ENCODE results near the gene GNAZ.
"Not testable (repeated sequence)": the region's sequence is repeated elsewhere in the genome, so short reads cannot be mapped to it uniquely, and the experiment has no call there.

Gene GNAZ

GRCh38 chr22:23070418-23071229 is at the start of gene GNAZ:
Gene GNAZ, plus strand, starts transcription at chr22:23070519. Its CDS starts 25,177 bp downstream, at chr22:23095696.
- DNase-seq (ENCODE audit: extremely low read depth in 1 of 2, low read depth in 1 of 2), result no peak

GRCh38 chr22:23020659-23021293 is 49.5 kb upstream of the GNAZ start:
- no peak for DNase-seq (ENCODE audit: extremely low read depth in 1 of 2, low read depth in 1 of 2)

- DNase-seq (ENCODE audit: extremely low read depth in 1 of 2, low read depth in 1 of 2), result not testable (repeated sequence)
Observed at GRCh38 chr22:23021660-23022353, 48.5 kb upstream of the GNAZ start.

- DNase-seq (ENCODE audit: extremely low read depth in 1 of 2, low read depth in 1 of 2), result no peak
Observed at GRCh38 chr22:23023294-23023693, 47.0 kb upstream of the GNAZ start.

- DNase-seq (ENCODE audit: extremely low read depth in 1 of 2, low read depth in 1 of 2), result no peak
Observed at GRCh38 chr22:23026777-23027176, 43.5 kb upstream of the GNAZ start.

GRCh38 chr22:23027849-23028248 is 42.5 kb upstream of the GNAZ start:
- not testable (repeated sequence) for DNase-seq (ENCODE audit: extremely low read depth in 1 of 2, low read depth in 1 of 2)

- DNase-seq (ENCODE audit: extremely low read depth in 1 of 2, low read depth in 1 of 2), result no peak
Observed at GRCh38 chr22:23029521-23030228, 40.6 kb upstream of the GNAZ start.

- no peak for DNase-seq (ENCODE audit: extremely low read depth in 1 of 2, low read depth in 1 of 2)
Observed at GRCh38 chr22:23031381-23031780, 38.9 kb upstream of the GNAZ start.

GRCh38 chr22:23031786-23032185 is 38.5 kb upstream of the GNAZ start:
- DNase-seq (ENCODE audit: extremely low read depth in 1 of 2, low read depth in 1 of 2), result no peak

GRCh38 chr22:23032658-23033057 is 37.7 kb upstream of the GNAZ start:
- no peak for DNase-seq (ENCODE audit: extremely low read depth in 1 of 2, low read depth in 1 of 2)

GRCh38 chr22:23033116-23033905 is 37.0 kb upstream of the GNAZ start:
- no peak for DNase-seq (ENCODE audit: extremely low read depth in 1 of 2, low read depth in 1 of 2)

- DNase-seq (ENCODE audit: extremely low read depth in 1 of 2, low read depth in 1 of 2), result no peak
Observed at GRCh38 chr22:23034621-23035556, 35.4 kb upstream of the GNAZ start.

GRCh38 chr22:23035557-23036277 is 34.6 kb upstream of the GNAZ start:
- DNase-seq (ENCODE audit: extremely low read depth in 1 of 2, low read depth in 1 of 2), result no peak

- DNase-seq (ENCODE audit: extremely low read depth in 1 of 2, low read depth in 1 of 2), result no peak
Observed at GRCh38 chr22:23036684-23037428, 33.5 kb upstream of the GNAZ start.

- DNase-seq (ENCODE audit: extremely low read depth in 1 of 2, low read depth in 1 of 2), result no peak
Observed at GRCh38 chr22:23037429-23038333, 32.6 kb upstream of the GNAZ start.

GRCh38 chr22:23038334-23038642 is 32.0 kb upstream of the GNAZ start:
- no peak for DNase-seq (ENCODE audit: extremely low read depth in 1 of 2, low read depth in 1 of 2)

GRCh38 chr22:23038902-23039301 is 31.4 kb upstream of the GNAZ start:
- no peak for DNase-seq (ENCODE audit: extremely low read depth in 1 of 2, low read depth in 1 of 2)
